GM19239 (cell line): Measurements from ENCODE around the gene VPS52.

ENCODE experiments used
- DNase-seq: peaks from one replicate; pipeline ENCODE4 v3.0.0; 2011; ENCODE audit warnings: low spot score; ENCODE audit not compliant: insufficient read length
- FAIRE-seq: peaks from 2 replicates; lab custom pipeline; 2011; peaks lifted over from hg19 to GRCh38; lab: Jason Lieb, UNC

Gene VPS52

GRCh38 chr6:33201935-33202334, 69.7 kb downstream of the VPS52 start:
- FAIRE-seq (no peak), DNase-seq (no peak)

GRCh38 chr6:33201147-33201545, 70.5 kb downstream of the VPS52 start:
- DNase-seq (no peak), FAIRE-seq (no peak)
